MM.1S (cell line): Measurements from ENCODE around the gene OAS1.

ENCODE experiments used
- DNase-seq: peaks from one replicate; pipeline ENCODE4 v3.0.0-alpha.2; 2015
- H2AFZ ChIP-seq: fragments of 300-600 bp; sonication (generic); 2 replicates; pipeline ENCODE4 v1.6.0; 2016; ENCODE audit warnings: antibody characterized with exemption, low read length
- H3F3A ChIP-seq: fragments of 300-600 bp; sonication (generic); 2 replicates; pipeline ENCODE4 v1.6.1; 2016; ENCODE audit warnings: mild to moderate bottlenecking, antibody characterized with exemption, low read length, moderate library complexity, mixed read lengths; ENCODE audit not compliant: insufficient read depth
- H3K27ac ChIP-seq: fragments of 300-600 bp; sonication (generic); 2 replicates; pipeline ENCODE4 v1.5.1; 2016; ENCODE audit warnings: mild to moderate bottlenecking, low read length
- H3K27me3 ChIP-seq: fragments of 300-600 bp; sonication (generic); replicated peaks from 2 replicates; pipeline ENCODE4 v1.6.0; 2016; ENCODE audit warnings: low read length; ENCODE audit not compliant: insufficient read depth
- H3K36me3 ChIP-seq: fragments of 300-600 bp; sonication (generic); replicated peaks from 2 replicates; pipeline ENCODE4 v1.6.1; 2016; ENCODE audit warnings: mild to moderate bottlenecking, low read length, mixed read lengths; ENCODE audit not compliant: insufficient read depth
- H3K4me1 ChIP-seq: fragments of 300-600 bp; sonication (generic); 2 replicates; pipeline ENCODE4 v1.6.1; 2016; ENCODE audit warnings: low read length, mixed read lengths
- H3K4me2 ChIP-seq: fragments of 300-600 bp; sonication (generic); 2 replicates; pipeline ENCODE4 v1.6.0; 2016; ENCODE audit warnings: low read depth, low read length
- H3K4me3 ChIP-seq: fragments of 300-600 bp; sonication (generic); 2 replicates; pipeline ENCODE4 v1.5.1; 2016; ENCODE audit warnings: low read length, mixed read lengths
- H3K79me2 ChIP-seq: fragments of 300-600 bp; sonication (generic); 2 replicates; pipeline ENCODE4 v1.6.1; 2016; ENCODE audit warnings: mixed run types, low read length, mixed read lengths
- H3K9ac ChIP-seq: fragments of 300-600 bp; sonication (generic); 2 replicates; pipeline ENCODE4 v1.6.1; 2016; ENCODE audit warnings: low read length, mixed read lengths
- H3K9me2 ChIP-seq: fragments of 300-600 bp; sonication (generic); replicated peaks from 2 replicates; pipeline ENCODE4 v1.6.1; 2016; ENCODE audit warnings: mild to moderate bottlenecking, low read length, mixed read lengths; ENCODE audit not compliant: insufficient read depth
- H3K9me3 ChIP-seq: fragments of 300-600 bp; sonication (generic); replicated peaks from 2 replicates; pipeline ENCODE4 v1.6.1; 2016; ENCODE audit warnings: mild to moderate bottlenecking, low read length, mixed read lengths; ENCODE audit not compliant: insufficient read depth
- H4K20me1 ChIP-seq: fragments of 300-600 bp; sonication (generic); 2 replicates; pipeline ENCODE4 v1.6.1; 2016; ENCODE audit warnings: mild to moderate bottlenecking, low read length, moderate library complexity, mixed read lengths; ENCODE audit not compliant: insufficient read depth
- CTCF ChIP-seq: fragments of 300-600 bp; sonication (generic); IDR thresholded peaks from 2 replicates; pipeline ENCODE4 v1.5.1; 2016; ENCODE audit warnings: antibody characterized with exemption, low read length, mixed read lengths
- EZH2 ChIP-seq: fragments of 300-600 bp; sonication (generic); optimal IDR thresholded peaks from 2 replicates; pipeline ENCODE3; 2017; ENCODE audit warnings: low read depth, mild to moderate bottlenecking, antibody characterized with exemption, low read length, mixed read lengths
- EZH2phosphoT487 ChIP-seq: fragments of 300-600 bp; sonication (generic); IDR thresholded peaks from 2 replicates; pipeline ENCODE4 v1.6.1; 2018; ENCODE audit warnings: antibody characterized with exemption, low read length

Gene OAS1

GRCh38 chr12:112869091-112869490, 37.7 kb upstream of the OAS1 start:
- Histone ChIP-seq H3K9me2 (no peaks in the 10 kb centered on the region), H3K27me3 (no peaks in the 10 kb centered on the region), H3K4me1 (no peaks in the 10 kb centered on the region), H3K4me2 (no peak overlapping the region), H3K36me3 (no peaks in the 10 kb centered on the region), H2AFZ (no peak overlapping the region), H3F3A (no peaks in the 10 kb centered on the region), H3K79me2 (no peaks in the 10 kb centered on the region), H3K27ac (no peak overlapping the region), H3K9ac (no peak overlapping the region), H3K4me3 (no peak overlapping the region), H3K9me3 (no peaks in the 10 kb centered on the region), H4K20me1 (no peaks in the 10 kb centered on the region)
- no peak for DNase-seq
- TF ChIP-seq CTCF (no peak), EZH2phosphoT487 (no peak), EZH2 (no peak)

GRCh38 chr12:112869778-112870177, 37.0 kb upstream of the OAS1 start:
- no peaks in the 10 kb centered on the region for H3K36me3 ChIP-seq
- H3K27me3 ChIP-seq: no peaks in the 10 kb centered on the region
- no peaks in the 10 kb centered on the region for H3F3A ChIP-seq
- no peak overlapping the region for H2AFZ ChIP-seq
- no peaks in the 10 kb centered on the region for H3K4me1 ChIP-seq
- H3K4me2 ChIP-seq: no peak overlapping the region
- H3K79me2 ChIP-seq: no peaks in the 10 kb centered on the region
- H3K9me3 ChIP-seq: no peaks in the 10 kb centered on the region
- TF ChIP-seq CTCF (no peak), EZH2phosphoT487 (no peak), EZH2 (no peak)
- no peak overlapping the region for H3K27ac ChIP-seq
- H3K4me3 ChIP-seq: no peak overlapping the region
- no peaks in the 10 kb centered on the region for H3K9me2 ChIP-seq
- no peak for DNase-seq
- no peaks in the 10 kb centered on the region for H4K20me1 ChIP-seq
- no peak overlapping the region for H3K9ac ChIP-seq

GRCh38 chr12:112870267-112870980, 36.3 kb upstream of the OAS1 start:
- H3K4me2 ChIP-seq: no peak overlapping the region
- H2AFZ ChIP-seq: no peak overlapping the region
- no peak for DNase-seq
- no peaks in the 10 kb centered on the region for H3K9me3 ChIP-seq
- no peaks in the 10 kb centered on the region for H3K27me3 ChIP-seq
- no peaks in the 10 kb centered on the region for H4K20me1 ChIP-seq
- no peaks in the 10 kb centered on the region for H3K4me1 ChIP-seq
- H3K4me3 ChIP-seq: no peak overlapping the region
- no peaks in the 10 kb centered on the region for H3F3A ChIP-seq
- TF ChIP-seq EZH2: no peak
- H3K9me2 ChIP-seq: no peaks in the 10 kb centered on the region
- no peak overlapping the region for H3K27ac ChIP-seq
- no peak overlapping the region for H3K9ac ChIP-seq
- no peaks in the 10 kb centered on the region for H3K36me3 ChIP-seq
- H3K79me2 ChIP-seq: no peaks in the 10 kb centered on the region

- TF ChIP-seq EZH2 (no peak), EZH2phosphoT487 (no peak), CTCF (no peak)
- H3K4me2 ChIP-seq: no peak overlapping the region
- no peak overlapping the region for H3K27ac ChIP-seq
- no peak overlapping the region for H3K9ac ChIP-seq
- H3K4me1 ChIP-seq: no peaks in the 10 kb centered on the region
- H3K9me3 ChIP-seq: no peaks in the 10 kb centered on the region
- H3K79me2 ChIP-seq: no peaks in the 10 kb centered on the region
- no peaks in the 10 kb centered on the region for H3K36me3 ChIP-seq
- no peaks in the 10 kb centered on the region for H4K20me1 ChIP-seq
- no peak overlapping the region for H3K4me3 ChIP-seq
- H3K9me2 ChIP-seq: no peaks in the 10 kb centered on the region
- no peaks in the 10 kb centered on the region for H3K27me3 ChIP-seq
- no peak overlapping the region for H2AFZ ChIP-seq
- DNase-seq: no peak
- no peaks in the 10 kb centered on the region for H3F3A ChIP-seq
These were observed 31.2 kb upstream of the OAS1 start for GRCh38 chr12:112875608-112876007.
